B cell (primary cell): ENCODE measurements around the gene MATN1. TPM values are rescaled to one million over a fixed set of nuclear protein-coding genes. Genes with fewer than 3 reads are reported as not detected.

Experiments used
- ATAC-seq: fragments of 200-7000 bp; cut with Tn5 transposase; one replicate; pipeline ENCODE4 v1.10.0; 2021; ENCODE audit warnings: low read depth, mild to moderate bottlenecking, moderate number of reproducible peaks, moderate library complexity
- CTCF ChIA-PET: fragments of 350-600 bp; sonication (Branson Sonifier 250); formaldehyde crosslinking; loops from one replicate; lab custom pipeline; 2021; ENCODE audit warnings: antibody characterized with exemption, inconsistent platforms; lab: Charles Lee
- POLR2A ChIA-PET: fragments of 350-600 bp; sonication (Branson Sonifier 250); formaldehyde crosslinking; loops from one replicate; lab custom pipeline; 2021; ENCODE audit warnings: antibody characterized with exemption; lab: Charles Lee
- DNase-seq: peaks from one replicate; pipeline ENCODE4 v3.0.0; 2013
- H2AFZ ChIP-seq: 2 replicates; pipeline ENCODE4 v1.6.1; 2012; ENCODE audit warnings: mild to moderate bottlenecking, low read depth, low read length; ENCODE audit not compliant: insufficient read depth, poor library complexity, severe bottlenecking
- H3K27ac ChIP-seq, 2 donors: 1 replicate in 1 of 2; 2 replicates in 1 of 2; pipeline ENCODE4 v1.5.1; 2012 to 2013; ENCODE audit warnings: low read length in 2 of 2, mild to moderate bottlenecking in 2 of 2, moderate library complexity in 1 of 2
- H3K27me3 ChIP-seq, 4 experiments: fragments of 200-600 bp in 1 of 4; sonication (generic) in 1 of 4; replicated peaks in 1 of 4; 1 replicate in 2 of 4; 2 replicates in 2 of 4; pipeline versions ENCODE4 v1.6.1 to v1.7.0; 2013 to 2016; ENCODE audit warnings: low read length in 3 of 4, mild to moderate bottlenecking in 2 of 4, mixed read lengths in 1 of 4, moderate library complexity in 1 of 4; ENCODE audit not compliant: insufficient read depth in 4 of 4, control insufficient read depth in 3 of 4; ENCODE audit errors: control extremely low read depth in 1 of 4
- H3K36me3 ChIP-seq, 2 experiments: replicated peaks in 1 of 2; 1 replicate in 1 of 2; 2 replicates in 1 of 2; pipeline versions ENCODE4 v1.6.1 to v1.7.1; 2013; ENCODE audit warnings: low read length in 1 of 2; ENCODE audit not compliant: insufficient read depth in 2 of 2, control insufficient read depth in 1 of 2; ENCODE audit errors: control extremely low read depth in 1 of 2, extremely low read depth in 1 of 2
- H3K4me1 ChIP-seq, 2 donors: fragments of 200-600 bp in 1 of 2; sonication (generic) in 1 of 2; 1 replicate in 1 of 2; 2 replicates in 1 of 2; pipeline versions ENCODE4 v1.5.1 to v1.6.1; 2013 to 2017; ENCODE audit warnings: low read length in 2 of 2; ENCODE audit not compliant: control insufficient read depth in 2 of 2, insufficient read depth in 2 of 2
- H3K4me2 ChIP-seq: replicated peaks from 2 replicates; pipeline ENCODE3; 2012; ENCODE audit warnings: mild to moderate bottlenecking, low read depth, low read length; ENCODE audit not compliant: poor library complexity, severe bottlenecking
- H3K4me3 ChIP-seq, 5 experiments: fragments of 200-600 bp in 1 of 5; sonication (generic) in 1 of 5; 1 replicate in 3 of 5; 2 replicates in 2 of 5; pipeline versions ENCODE4 v1.5.1 to v1.7.0; 2011 to 2016; ENCODE audit warnings: low read length in 4 of 5, mild to moderate bottlenecking in 4 of 5, low read depth in 2 of 5, control low read depth in 1 of 5, moderate library complexity in 1 of 5; ENCODE audit not compliant: insufficient read depth in 1 of 5; ENCODE audit errors: control extremely low read depth in 1 of 5, extremely low read depth in 1 of 5
- H3K79me2 ChIP-seq: fragments of 200-600 bp; sonication (generic); one replicate; pipeline ENCODE4 v1.6.0; 2016; ENCODE audit warnings: low read length; ENCODE audit not compliant: control insufficient read depth, insufficient read depth
- H3K9ac ChIP-seq: fragments of 200-600 bp; sonication (generic); 2 replicates; pipeline ENCODE4 v1.6.1; 2017; ENCODE audit warnings: mild to moderate bottlenecking, low read length, moderate library complexity
- H3K9me3 ChIP-seq, 3 donors: one replicate each; pipeline versions ENCODE4 v1.6.1 to v1.7.1; 2013; ENCODE audit warnings: low read length in 2 of 3; ENCODE audit not compliant: control insufficient read depth in 2 of 3, insufficient read depth in 1 of 3; ENCODE audit errors: control extremely low read depth in 1 of 3
- H4K20me1 ChIP-seq: 2 replicates; pipeline ENCODE4 v1.6.0; 2012; ENCODE audit warnings: mild to moderate bottlenecking, low read length; ENCODE audit not compliant: insufficient read depth, control insufficient read depth, poor library complexity, severe bottlenecking
- H3K27ac Mint-ChIP-seq: one replicate; pipeline ENCODE4 v1.8.0; 2021; ENCODE audit warnings: mixed read lengths
- H3K27me3 Mint-ChIP-seq: one replicate; pipeline ENCODE4 v1.8.0; 2021; ENCODE audit warnings: mixed read lengths
- H3K4me1 Mint-ChIP-seq: one replicate; pipeline ENCODE4 v1.8.0; 2021; ENCODE audit warnings: mixed read lengths
- H3K4me3 Mint-ChIP-seq: one replicate; pipeline ENCODE4 v1.8.0; 2021; ENCODE audit warnings: mixed read lengths
- H3K9me3 Mint-ChIP-seq: one replicate; pipeline ENCODE4 v1.8.0; 2022; ENCODE audit warnings: mixed read lengths; ENCODE audit not compliant: insufficient read depth
- EZH2 ChIP-seq: IDR thresholded peaks from 2 replicates; pipeline ENCODE4 v1.6.1; 2012; ENCODE audit warnings: borderline replicate concordance, low read depth, mild to moderate bottlenecking, moderate library complexity, low read length; ENCODE audit not compliant: insufficient read depth, poor library complexity, severe bottlenecking
- whole genome bisulfite sequencing: methylation state at CpG from one replicate; pipeline ENCODE4 v1.1.5; 2013; ENCODE audit warnings: missing lambda C conversion rate; ENCODE audit not compliant: insufficient coverage; 5-methylcytosine and 5-hydroxymethylcytosine counted together
- intact Hi-C: fragments of 100-400 bp; cut with micrococcal nuclease; formaldehyde crosslinking; loops from one replicate; pipeline ENCODE4 v1.10.0; 2022
- polyA minus RNA-seq: library from RNA; depleted of rRNA, polyadenylated mRNA; stranded (reverse); fragments of >200 nt; gene quantifications from 2 replicates; pipeline ENCODE4 v1.2.3, GENCODE V29; 2012
- polyA plus RNA-seq: library from polyadenylated mRNA; depleted of rRNA; stranded (reverse); fragments of >200 nt; gene quantifications from 2 replicates; pipeline ENCODE4 v1.2.3, GENCODE V29; 2012
- total RNA-seq, 2 donors: library from RNA; stranded (reverse); fragments of 120-200 nt in 1 of 2; gene quantifications; 1 replicate in 1 of 2; 2 replicates in 1 of 2; pipeline versions ENCODE4 v1.2.3 to v1.2.4, GENCODE V29; 2013 to 2022
- TF ChIP-seq, protein P1 (sequence below): fragments of 200-600 bp; IDR thresholded peaks from one replicate; pipeline ENCODE4 v1.8.0; 2022; ENCODE audit warnings: antibody characterized with exemption, mild to moderate bottlenecking

The MATN1 gene
- total RNA-seq (1.7 and 3.2 TPM in 2 replicates), polyA plus RNA-seq (2.5 and 12.1 TPM in 2 replicates), polyA minus RNA-seq (4.5 and 5.4 TPM in 2 replicates)
- total RNA-seq (2013), result 0.72 TPM

GRCh38 chr1:30723331-30723755, at the start of gene MATN1:
Gene MATN1, minus strand, starts transcription at chr1:30723585. Its CDS starts 34 bp downstream, at chr1:30723551.
- DNase-seq (peak; percentile 21), ATAC-seq (no peak)
- Mint-ChIP-seq H3K4me3 (no peak within 1 kb of the TSS), H3K27me3 (no peaks in the 10 kb centered on the region), H3K4me1 (peaks cover 56% of the 10 kb centered on the region), H3K9me3 (no peaks in the 10 kb centered on the region), H3K27ac (peak within 1 kb of the TSS; percentile 15)
- no peak within 1 kb of the TSS for H3K27ac ChIP-seq
- H2AFZ ChIP-seq, result no peak within 1 kb of the TSS
- peaks cover 44% of the 10 kb centered on the region for H4K20me1 ChIP-seq
- TF ChIP-seq EZH2, result no peak
- TF ChIP-seq, protein P1, sequence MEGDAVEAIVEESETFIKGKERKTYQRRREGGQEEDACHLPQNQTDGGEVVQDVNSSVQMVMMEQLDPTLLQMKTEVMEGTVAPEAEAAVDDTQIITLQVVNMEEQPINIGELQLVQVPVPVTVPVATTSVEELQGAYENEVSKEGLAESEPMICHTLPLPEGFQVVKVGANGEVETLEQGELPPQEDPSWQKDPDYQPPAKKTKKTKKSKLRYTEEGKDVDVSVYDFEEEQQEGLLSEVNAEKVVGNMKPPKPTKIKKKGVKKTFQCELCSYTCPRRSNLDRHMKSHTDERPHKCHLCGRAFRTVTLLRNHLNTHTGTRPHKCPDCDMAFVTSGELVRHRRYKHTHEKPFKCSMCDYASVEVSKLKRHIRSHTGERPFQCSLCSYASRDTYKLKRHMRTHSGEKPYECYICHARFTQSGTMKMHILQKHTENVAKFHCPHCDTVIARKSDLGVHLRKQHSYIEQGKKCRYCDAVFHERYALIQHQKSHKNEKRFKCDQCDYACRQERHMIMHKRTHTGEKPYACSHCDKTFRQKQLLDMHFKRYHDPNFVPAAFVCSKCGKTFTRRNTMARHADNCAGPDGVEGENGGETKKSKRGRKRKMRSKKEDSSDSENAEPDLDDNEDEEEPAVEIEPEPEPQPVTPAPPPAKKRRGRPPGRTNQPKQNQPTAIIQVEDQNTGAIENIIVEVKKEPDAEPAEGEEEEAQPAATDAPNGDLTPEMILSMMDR, result no peak
- 98% methylated on average over 14 of the region's 14 CpGs for WGBS
- H3K9me3 ChIP-seq, result no peaks in the 10 kb centered on the region
- H3K4me2 ChIP-seq, result no peak within 1 kb of the TSS
- H3K36me3 ChIP-seq, result peaks cover 0 to 61% of the 10 kb centered on the region in 2 experiments
- no peaks in the 10 kb centered on the region for H3K27me3 ChIP-seq
- intact Hi-C loops, result no loop called here
- H3K4me3 ChIP-seq, result no peak within 1 kb of the TSS
- H3K9ac ChIP-seq, result no peak within 1 kb of the TSS
- POLR2A ChIA-PET, result interaction anchor here (1.3 to 2.0 kb wide), 3 partner anchors 21 to 56 kb away, joined by 3 to 4 read pairs (median 4); no protein-coding TSS in a partner anchor
- H3K4me1 ChIP-seq, result peaks cover 23 to 63% of the 10 kb centered on the region in 2 donors
- peaks cover 66% of the 10 kb centered on the region for H3K79me2 ChIP-seq
- CTCF ChIA-PET, result interaction anchor here (1.6 to 38.6 kb wide), 3 partner anchors 31 to 78 kb away, joined by 7 to 769 read pairs (median 536); partner anchors contain the start of gene LAPTM5

- H3K36me3 ChIP-seq, result no peaks in the 10 kb centered on the region
- ATAC-seq, result no peak
- no peak overlapping the region for H3K4me3 ChIP-seq
- WGBS, result 80% methylated on average over 5 of the region's 6 CpGs
- H2AFZ ChIP-seq, result no peak overlapping the region
- no peak overlapping the region for H3K4me2 ChIP-seq
- no peaks in the 10 kb centered on the region for H3K9me3 ChIP-seq
- no peaks in the 10 kb centered on the region for H3K9me3 Mint-ChIP-seq
- no peaks in the 10 kb centered on the region for H3K27me3 Mint-ChIP-seq
- ChIA-PET CTCF (interaction anchor here (0.7 to 2.5 kb wide), 4 partner anchors 9 to 51 kb away, joined by 4 to 12 read pairs (median 8); no protein-coding TSS in a partner anchor), POLR2A (no interaction called here)
- H3K79me2 ChIP-seq, result peaks cover 7% of the 10 kb centered on the region
- no peak overlapping the region for H3K9ac ChIP-seq
- intact Hi-C loops, result no loop called here
- no peak overlapping the region for H3K27ac ChIP-seq
- H3K27me3 ChIP-seq, result no peaks in the 10 kb centered on the region
- no peak for TF ChIP-seq EZH2
- TF ChIP-seq, protein P1, result no peak
- H3K27ac Mint-ChIP-seq, result no peak overlapping the region
- H4K20me1 ChIP-seq, result no peaks in the 10 kb centered on the region
- peaks cover 2% of the 10 kb centered on the region in 2 donors for H3K4me1 ChIP-seq
- no peak for DNase-seq
- peaks cover 20% of the 10 kb centered on the region for H3K4me1 Mint-ChIP-seq
- no peak overlapping the region for H3K4me3 Mint-ChIP-seq
These were observed 47.6 kb upstream of the MATN1 start for GRCh38 chr1:30771005-30771404.
